Kidney epithelial cell (primary cell): Measurements from ENCODE around the gene B3GNT4. TPM values are rescaled to one million over a fixed set of nuclear protein-coding genes. Genes with fewer than 3 reads are reported as not detected.

Experiments
- DNase-seq: peaks from one replicate; pipeline ENCODE4 v3.0.0-alpha.2; 2010; ENCODE audit warnings: low read depth
- H3K27me3 ChIP-seq: 2 replicates; pipeline ENCODE4 v1.6.0; 2011; ENCODE audit warnings: low read length; ENCODE audit not compliant: control insufficient read depth, insufficient read depth
- H3K36me3 ChIP-seq: 2 replicates; pipeline ENCODE4 v1.5.1; 2011; ENCODE audit warnings: low read length; ENCODE audit not compliant: control insufficient read depth, insufficient read depth
- H3K4me3 ChIP-seq: 2 replicates; pipeline ENCODE4 v1.5.1; 2011; ENCODE audit warnings: low read depth, mild to moderate bottlenecking, control low read depth, low read length
- CTCF ChIP-seq: IDR thresholded peaks from 2 replicates; pipeline ENCODE4 v1.5.1; 2011; ENCODE audit warnings: mild to moderate bottlenecking, moderate library complexity, low read length, control low read depth, inconsistent platforms; ENCODE audit not compliant: insufficient read depth, poor library complexity, severe bottlenecking
- total RNA-seq: library from RNA; depleted of rRNA; stranded (reverse); fragments of >200 nt; gene quantifications from 2 replicates; pipeline ENCODE4 v1.2.3, GENCODE V29; 2015

B3GNT4 gene
- total RNA-seq, 1 donor from 2014 or later: 0.75 TPM

GRCh38 chr12:122161682-122162081 lies 41.8 kb upstream of the B3GNT4 start:
- no peak for DNase-seq
- no peak overlapping the region for H3K4me3 ChIP-seq
- no peak for TF ChIP-seq CTCF
- no peaks in the 10 kb centered on the region for H3K27me3 ChIP-seq
- no peaks in the 10 kb centered on the region for H3K36me3 ChIP-seq

DNA sequence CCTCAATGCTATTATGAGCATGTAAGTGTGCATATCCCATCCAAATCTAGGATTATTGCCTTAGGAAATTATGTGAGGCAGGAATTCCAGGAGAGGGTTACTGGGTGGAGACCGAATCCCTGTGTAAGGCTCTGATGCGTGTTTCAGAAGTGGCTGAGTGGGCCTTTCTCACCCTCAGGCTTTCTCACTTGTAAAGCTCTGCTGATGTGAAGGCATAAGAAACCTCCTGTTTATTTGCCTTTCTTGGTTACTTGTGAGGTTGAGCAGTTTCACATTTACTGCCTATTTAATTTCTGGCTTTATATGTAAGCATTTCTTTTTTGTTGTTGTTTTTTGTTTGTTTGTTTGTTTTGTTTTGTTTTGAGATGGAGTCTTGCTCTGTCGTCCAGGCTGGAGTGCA lies 40.5 kb upstream of the B3GNT4 start:
- H3K4me3 ChIP-seq: no peak overlapping the region
- no peak for DNase-seq
- H3K36me3 ChIP-seq: no peaks in the 10 kb centered on the region
- H3K27me3 ChIP-seq: no peaks in the 10 kb centered on the region
- no peak for TF ChIP-seq CTCF

DNA sequence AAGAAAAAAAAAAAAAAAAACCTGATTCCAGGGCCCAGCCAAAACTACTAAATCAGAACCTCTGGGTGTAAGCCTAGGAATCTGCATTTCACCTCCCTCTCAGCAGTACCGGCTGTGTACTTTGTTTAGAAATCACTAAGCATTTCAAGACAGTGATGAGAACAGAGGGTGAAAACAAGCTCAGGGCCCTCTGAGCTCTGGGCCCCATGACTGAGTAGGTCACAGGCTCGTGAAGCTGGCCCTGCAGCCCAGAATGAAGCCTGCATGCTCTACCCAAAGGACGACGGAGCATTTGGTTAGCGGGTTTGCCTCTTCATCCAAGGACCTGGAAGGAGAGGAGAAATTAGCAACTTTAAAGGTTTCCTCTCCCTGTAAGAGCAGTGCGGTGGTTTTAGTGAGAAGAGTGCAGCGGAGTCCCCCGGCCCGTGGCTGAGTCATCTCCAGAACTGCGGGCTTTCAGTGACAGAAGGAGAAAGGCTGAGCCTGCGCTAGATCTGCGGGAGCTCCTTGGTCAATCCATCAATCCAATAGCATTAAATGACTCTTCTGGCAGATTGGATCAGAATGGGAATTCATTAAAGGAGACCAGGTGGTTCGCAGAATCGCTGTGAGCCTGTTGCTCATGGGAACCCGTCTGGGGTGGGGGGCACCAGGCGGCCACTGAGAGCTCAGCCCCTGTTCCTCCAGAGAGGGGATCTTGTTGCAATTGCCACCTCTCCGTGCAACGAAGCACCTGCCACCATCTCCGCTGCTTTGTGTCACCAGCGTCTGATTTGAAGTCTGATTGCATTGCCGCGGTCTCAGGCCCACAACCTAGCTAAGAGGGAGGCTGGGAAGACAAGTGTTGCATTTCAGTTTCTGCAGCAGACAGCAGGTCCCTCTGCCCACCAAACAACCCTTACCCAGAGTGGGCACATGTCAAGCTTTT lies 36.8 kb upstream of the B3GNT4 start:
- no peak for TF ChIP-seq CTCF

DNA sequence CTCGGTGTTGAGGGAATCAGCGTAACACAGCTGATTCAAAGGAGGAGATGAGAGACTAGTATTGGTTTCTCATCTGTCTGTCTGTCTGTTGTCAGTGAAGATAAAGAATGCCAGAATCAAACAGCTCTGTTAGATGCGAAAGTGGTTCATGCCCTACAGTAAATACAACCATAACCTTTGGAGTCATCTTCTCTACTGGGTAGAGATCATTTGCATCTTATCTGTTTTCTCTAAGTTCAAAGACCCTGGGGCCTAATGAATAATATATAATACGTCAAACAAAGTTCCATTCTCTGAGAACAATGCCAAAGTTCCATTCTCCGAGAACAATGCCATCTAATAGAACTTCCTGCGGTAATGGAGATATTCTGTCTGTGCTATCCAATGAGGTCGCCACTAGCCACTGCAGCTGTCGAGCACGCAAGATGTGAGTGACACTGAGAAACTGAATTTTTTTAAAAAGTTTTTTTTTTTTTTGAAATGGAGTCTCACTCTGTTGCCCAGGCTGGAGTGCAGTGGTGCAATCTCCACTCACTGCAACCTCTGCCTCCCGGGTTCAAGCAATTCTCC lies 36.1 kb upstream of the B3GNT4 start:
- no peak for DNase-seq
- Histone ChIP-seq H3K27me3 (no peaks in the 10 kb centered on the region), H3K36me3 (no peaks in the 10 kb centered on the region), H3K4me3 (no peak overlapping the region)
- no peak for TF ChIP-seq CTCF

More for the DNA sequence above, 36.8 kb upstream of the B3GNT4 start:
- H3K36me3 ChIP-seq: no peaks in the 10 kb centered on the region
- no peak overlapping the region for H3K4me3 ChIP-seq
- no peak for DNase-seq
- H3K27me3 ChIP-seq: no peaks in the 10 kb centered on the region

- Histone ChIP-seq H3K36me3 (no peaks in the 10 kb centered on the region), H3K27me3 (peaks cover 3% of the 10 kb centered on the region), H3K4me3 (no peak overlapping the region)
- no peak for TF ChIP-seq CTCF
- no peak for DNase-seq
Observed at GRCh38 chr12:122168492-122168891, 35.0 kb upstream of the B3GNT4 start.
